HepG2 (cell line): ENCODE data around the gene PRDX5. TPM values are rescaled to one million over a fixed set of nuclear protein-coding genes. Genes with fewer than 3 reads are reported as not detected.

Experiments
- ATAC-seq: fragments of 200-7000 bp; cut with Tn5 transposase; 3 replicates; pipeline ENCODE4 v1.9.1; 2020; ENCODE audit warnings: mild to moderate bottlenecking, moderate library complexity
- BruUV-seq: library from RNA; stranded (reverse); fragments of 400-500 nt; replicated peaks from 2 replicates; lab custom pipeline; 2021; lab: Mats Ljungman, UMichigan
- CTCF ChIA-PET: fragments of 300-600 bp; formaldehyde crosslinking; extraction: SDS; loops from one replicate; lab custom pipeline; 2021; ENCODE audit warnings: low total read pairs, inconsistent platforms, low intra/inter-chr PET ratio; lab: Yijun Ruan, JAX
- POLR2A ChIA-PET: fragments of 350-600 bp; sonication (Branson Sonifier 250); formaldehyde crosslinking; loops from one replicate; lab custom pipeline; 2020; ENCODE audit warnings: antibody characterized with exemption, inconsistent platforms; lab: Yijun Ruan, JAX
- DNase-seq: peaks from one replicate; pipeline ENCODE4 v3.0.0-alpha.2; 2015; ENCODE audit warnings: low spot score
- FAIRE-seq: peaks from 3 replicates; lab custom pipeline; 2011; peaks lifted over from hg19 to GRCh38; lab: Jason Lieb, UNC
- H2AFZ ChIP-seq: one replicate; pipeline ENCODE4 v1.6.1; 2011; ENCODE audit warnings: low read length, inconsistent platforms
- H3K27ac ChIP-seq: fragments of 300-600 bp; 3 replicates; pipeline ENCODE4 v1.8.0; 2011; ENCODE audit warnings: mixed run types, mild to moderate bottlenecking, mixed read lengths, low read length, inconsistent platforms; ENCODE audit not compliant: insufficient read depth; ENCODE audit errors: extremely low read length
- H3K27me3 ChIP-seq, 2 experiments: fragments of 200-600 bp in 1 of 2; 2 replicates in 1 of 2; 3 replicates in 1 of 2; pipeline versions ENCODE4 v1.6.0 to v1.8.0; 2011; ENCODE audit warnings: low read length in 2 of 2, mild to moderate bottlenecking in 2 of 2, moderate library complexity in 2 of 2, inconsistent platforms in 1 of 2; ENCODE audit not compliant: insufficient read depth in 2 of 2, control insufficient read depth in 1 of 2
- H3K36me3 ChIP-seq, 2 experiments: fragments of 200-600 bp in 1 of 2; replicated peaks in 1 of 2; 2 replicates in 1 of 2; 3 replicates in 1 of 2; pipeline versions ENCODE4 v1.5.1 to v1.8.0; 2011; ENCODE audit warnings: low read length in 2 of 2, inconsistent platforms in 1 of 2; ENCODE audit not compliant: insufficient read depth in 2 of 2, control insufficient read depth in 1 of 2
- H3K4me1 ChIP-seq: 2 replicates; pipeline ENCODE4 v1.5.1; 2012; ENCODE audit warnings: low read length, inconsistent platforms; ENCODE audit not compliant: insufficient read depth
- H3K4me2 ChIP-seq: 2 replicates; pipeline ENCODE4 v1.6.0; 2011; ENCODE audit warnings: low read depth, low read length, inconsistent platforms
- H3K4me3 ChIP-seq, 3 experiments: fragments of 200-600 bp in 1 of 3; sonication (generic), shearing (Covaris generic) in 1 of 3; replicated peaks in 1 of 3; 2 replicates each; pipeline ENCODE4 v1.5.1; 2011 to 2016; ENCODE audit warnings: low read length in 3 of 3, inconsistent platforms in 2 of 3, low read depth in 2 of 3, mild to moderate bottlenecking in 2 of 3, control low read depth in 1 of 3, mixed read lengths in 1 of 3; ENCODE audit not compliant: insufficient read depth in 1 of 3
- H3K79me2 ChIP-seq: one replicate; pipeline ENCODE4 v1.6.1; 2011; ENCODE audit warnings: low read length, inconsistent platforms; ENCODE audit not compliant: insufficient read depth
- H3K9ac ChIP-seq: 2 replicates; pipeline ENCODE4 v1.6.0; 2011; ENCODE audit warnings: mild to moderate bottlenecking, low read depth, low read length, inconsistent platforms; ENCODE audit not compliant: insufficient read depth
- H3K9me3 ChIP-seq: 2 replicates; pipeline ENCODE4 v1.5.1; 2012; ENCODE audit warnings: mild to moderate bottlenecking, low read length
- H4K20me1 ChIP-seq: 2 replicates; pipeline ENCODE4 v1.6.0; 2011; ENCODE audit warnings: inconsistent platforms, mild to moderate bottlenecking, low read length, moderate library complexity; ENCODE audit not compliant: insufficient read depth
- ZNF780A ChIP-seq: sonication (generic); formaldehyde crosslinking; IDR thresholded peaks from 2 replicates; pipeline ENCODE4 v1.8.0; 2022; ENCODE audit warnings: mild to moderate bottlenecking, missing genetic modification reagents, moderate library complexity
- WGBS: methylation state at CpG from one replicate; pipeline ENCODE4 v1.1.6; 2017; ENCODE audit warnings: low lambda C conversion rate; 5-methylcytosine and 5-hydroxymethylcytosine counted together
- in situ Hi-C: cut with HindIII; loops from 2 replicates; pipeline ENCODE4 v1.10.0; 2017; ENCODE audit warnings: low pct_unique_long_range_greater_than_20kb; ENCODE audit not compliant: extremely low pct_ligation_motif_present
- intact Hi-C: fragments of 100-400 bp; cut with micrococcal nuclease; formaldehyde crosslinking; loops from one replicate; pipeline ENCODE4 v1.10.0; 2022; ENCODE audit not compliant: unreplicated experiment
- polyA plus RNA-seq, 8 experiments: library from polyadenylated mRNA; depleted of rRNA in 3 of 8; stranded (reverse) in 7 of 8; unstranded in 1 of 8; fragments of >200 nt; fragmentation: Illumina TruSeq in 4 of 8; extraction: Trizol in 4 of 8; gene quantifications; 2 replicates each; pipeline versions ENCODE4 v1.2.1 to v1.2.3, GENCODE V29; 2011 to 2016; ENCODE audit warnings: low read depth in 4 of 8, missing spikeins in 1 of 8, mixed read lengths in 1 of 8; ENCODE audit not compliant: insufficient read depth in 1 of 8
- total RNA-seq, 5 experiments: library from RNA; depleted of rRNA; stranded (reverse); fragments of >200 nt; fragmentation: Illumina TruSeq; extraction: Trizol; gene quantifications; 2 replicates each; pipeline ENCODE4 v1.2.3, GENCODE V29; 2016; ENCODE audit warnings: low read depth in 1 of 5
- TF ChIP-seq, protein P1 (sequence below), 2 experiments: sonication (generic) in 1 of 2; formaldehyde crosslinking in 1 of 2; IDR thresholded peaks; 2 replicates each; pipeline versions ENCODE4 v1.4.0 to v1.6.1; 2016 to 2020; ENCODE audit warnings: borderline replicate concordance in 1 of 2, low read depth in 1 of 2, mild to moderate bottlenecking in 1 of 2, missing genetic modification reagents in 1 of 2
- TF ChIP-seq, protein P2 (sequence below): sonication (generic); formaldehyde crosslinking; IDR thresholded peaks from 2 replicates; pipeline ENCODE4 v1.5.0; 2020; ENCODE audit warnings: mild to moderate bottlenecking, missing genetic modification reagents
- TF ChIP-seq, protein P3 (sequence below): sonication (generic); formaldehyde crosslinking; IDR thresholded peaks from 2 replicates; pipeline ENCODE4 v1.8.1; 2023; ENCODE audit warnings: missing genetic modification reagents, inconsistent platforms, borderline replicate concordance

PRDX5 gene
- total and polyA plus RNA-seq, 2 of the 13 experiments (the other 11 are each of a cell fraction or from before 2014, with no cell fraction given), result 215 to 311 TPM

DNA sequence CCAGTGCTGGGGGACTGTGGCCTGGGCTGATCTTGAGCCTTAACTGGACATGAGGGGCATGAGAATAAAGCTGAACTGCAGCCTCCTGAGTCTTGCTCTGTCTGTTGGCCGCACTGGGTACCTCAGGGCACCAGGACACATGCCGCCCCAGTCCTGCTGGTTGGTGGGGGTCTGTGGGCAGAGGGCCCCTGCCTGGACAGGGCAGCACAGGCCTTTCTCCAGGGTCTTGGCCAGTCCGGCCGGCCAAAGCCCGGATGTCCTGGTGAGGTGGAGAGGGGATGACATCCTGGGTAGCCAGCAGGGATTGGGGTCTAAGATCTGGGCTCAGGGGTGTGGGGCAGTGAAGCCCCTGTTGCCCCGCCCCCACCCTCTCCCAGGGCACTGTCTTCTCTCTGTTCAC is 39.5 kb downstream of the PRDX5 start:
- Histone ChIP-seq H3K27me3 (peaks cover 0 to 13% of the 10 kb centered on the region in 2 experiments; a peak in 3 of 5 replicates), H3K9me3 (no peaks in the 10 kb centered on the region), H3K36me3 (peaks cover 5 to 13% of the 10 kb centered on the region in 2 experiments; a peak in 3 of 5 replicates), H3K4me2 (peak overlapping the region; percentile 99), H2AFZ (no peak overlapping the region), H3K9ac (peak overlapping the region; percentile 34; the same call in 1 of the 2 replicates), H3K4me1 (peaks cover 56% of the 10 kb centered on the region), H3K4me3 (peak overlapping the region in 1 of 3 experiments; percentile 94; a peak in 1 of 6 replicates), H4K20me1 (no peaks in the 10 kb centered on the region), H3K27ac (no peak overlapping the region), H3K79me2 (no peaks in the 10 kb centered on the region)
- 13% methylated on average over 1 of the region's 6 CpGs for whole genome bisulfite sequencing
- intact Hi-C loops (no loop called here), in situ Hi-C loops (no loop called here)
- ChIA-PET CTCF (no interaction called here), POLR2A (interaction anchor here (0.6 to 6.5 kb wide), 5 partner anchors 18 to 536 kb away, joined by 3 to 61 read pairs (median 3); partner anchors contain the start of genes ESRRA, PRDX5 and TRMT112)
- no peak for DNase-seq
- ATAC-seq, result no peak
- FAIRE-seq, result no peak
- no TSS peak for BruUV-seq
- TF ChIP-seq ZNF780A, result no peak
- TF ChIP-seq, protein P1, sequence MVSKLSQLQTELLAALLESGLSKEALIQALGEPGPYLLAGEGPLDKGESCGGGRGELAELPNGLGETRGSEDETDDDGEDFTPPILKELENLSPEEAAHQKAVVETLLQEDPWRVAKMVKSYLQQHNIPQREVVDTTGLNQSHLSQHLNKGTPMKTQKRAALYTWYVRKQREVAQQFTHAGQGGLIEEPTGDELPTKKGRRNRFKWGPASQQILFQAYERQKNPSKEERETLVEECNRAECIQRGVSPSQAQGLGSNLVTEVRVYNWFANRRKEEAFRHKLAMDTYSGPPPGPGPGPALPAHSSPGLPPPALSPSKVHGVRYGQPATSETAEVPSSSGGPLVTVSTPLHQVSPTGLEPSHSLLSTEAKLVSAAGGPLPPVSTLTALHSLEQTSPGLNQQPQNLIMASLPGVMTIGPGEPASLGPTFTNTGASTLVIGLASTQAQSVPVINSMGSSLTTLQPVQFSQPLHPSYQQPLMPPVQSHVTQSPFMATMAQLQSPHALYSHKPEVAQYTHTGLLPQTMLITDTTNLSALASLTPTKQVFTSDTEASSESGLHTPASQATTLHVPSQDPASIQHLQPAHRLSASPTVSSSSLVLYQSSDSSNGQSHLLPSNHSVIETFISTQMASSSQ (IDR thresholded peaks at IDR 0.05; ENCODE audit: low read depth), result no peak
- TF ChIP-seq, protein P1 (CRISPR knock-in tag; IDR thresholded peaks at IDR 0.05; ENCODE audit: borderline replicate concordance), result 0 out of 2 replicates have a peak, but pooled peaks have one; percentile 1
- TF ChIP-seq, protein P2, sequence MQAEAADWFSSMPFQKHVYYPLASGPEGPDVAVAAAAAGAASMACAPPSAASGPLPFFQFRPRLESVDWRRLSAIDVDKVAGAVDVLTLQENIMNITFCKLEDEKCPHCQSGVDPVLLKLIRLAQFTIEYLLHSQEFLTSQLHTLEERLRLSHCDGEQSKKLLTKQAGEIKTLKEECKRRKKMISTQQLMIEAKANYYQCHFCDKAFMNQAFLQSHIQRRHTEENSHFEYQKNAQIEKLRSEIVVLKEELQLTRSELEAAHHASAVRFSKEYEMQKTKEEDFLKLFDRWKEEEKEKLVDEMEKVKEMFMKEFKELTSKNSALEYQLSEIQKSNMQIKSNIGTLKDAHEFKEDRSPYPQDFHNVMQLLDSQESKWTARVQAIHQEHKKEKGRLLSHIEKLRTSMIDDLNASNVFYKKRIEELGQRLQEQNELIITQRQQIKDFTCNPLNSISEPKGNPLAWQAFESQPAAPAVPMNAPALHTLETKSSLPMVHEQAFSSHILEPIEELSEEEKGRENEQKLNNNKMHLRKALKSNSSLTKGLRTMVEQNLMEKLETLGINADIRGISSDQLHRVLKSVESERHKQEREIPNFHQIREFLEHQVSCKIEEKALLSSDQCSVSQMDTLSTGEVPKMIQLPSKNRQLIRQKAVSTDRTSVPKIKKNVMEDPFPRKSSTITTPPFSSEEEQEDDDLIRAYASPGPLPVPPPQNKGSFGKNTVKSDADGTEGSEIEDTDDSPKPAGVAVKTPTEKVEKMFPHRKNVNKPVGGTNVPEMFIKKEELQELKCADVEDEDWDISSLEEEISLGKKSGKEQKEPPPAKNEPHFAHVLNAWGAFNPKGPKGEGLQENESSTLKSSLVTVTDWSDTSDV (CRISPR knock-in tag), result no peak
- TF ChIP-seq, protein P3, sequence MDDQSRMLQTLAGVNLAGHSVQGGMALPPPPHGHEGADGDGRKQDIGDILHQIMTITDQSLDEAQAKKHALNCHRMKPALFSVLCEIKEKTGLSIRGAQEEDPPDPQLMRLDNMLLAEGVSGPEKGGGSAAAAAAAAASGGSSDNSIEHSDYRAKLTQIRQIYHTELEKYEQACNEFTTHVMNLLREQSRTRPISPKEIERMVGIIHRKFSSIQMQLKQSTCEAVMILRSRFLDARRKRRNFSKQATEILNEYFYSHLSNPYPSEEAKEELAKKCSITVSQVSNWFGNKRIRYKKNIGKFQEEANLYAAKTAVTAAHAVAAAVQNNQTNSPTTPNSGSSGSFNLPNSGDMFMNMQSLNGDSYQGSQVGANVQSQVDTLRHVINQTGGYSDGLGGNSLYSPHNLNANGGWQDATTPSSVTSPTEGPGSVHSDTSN (CRISPR knock-in tag), result no peak
